ENCODE data around the gene ADCY1.

Gene ADCY1
- 0 to 0.88 reads per million in 2 donors for total RNA-seq

DNA sequence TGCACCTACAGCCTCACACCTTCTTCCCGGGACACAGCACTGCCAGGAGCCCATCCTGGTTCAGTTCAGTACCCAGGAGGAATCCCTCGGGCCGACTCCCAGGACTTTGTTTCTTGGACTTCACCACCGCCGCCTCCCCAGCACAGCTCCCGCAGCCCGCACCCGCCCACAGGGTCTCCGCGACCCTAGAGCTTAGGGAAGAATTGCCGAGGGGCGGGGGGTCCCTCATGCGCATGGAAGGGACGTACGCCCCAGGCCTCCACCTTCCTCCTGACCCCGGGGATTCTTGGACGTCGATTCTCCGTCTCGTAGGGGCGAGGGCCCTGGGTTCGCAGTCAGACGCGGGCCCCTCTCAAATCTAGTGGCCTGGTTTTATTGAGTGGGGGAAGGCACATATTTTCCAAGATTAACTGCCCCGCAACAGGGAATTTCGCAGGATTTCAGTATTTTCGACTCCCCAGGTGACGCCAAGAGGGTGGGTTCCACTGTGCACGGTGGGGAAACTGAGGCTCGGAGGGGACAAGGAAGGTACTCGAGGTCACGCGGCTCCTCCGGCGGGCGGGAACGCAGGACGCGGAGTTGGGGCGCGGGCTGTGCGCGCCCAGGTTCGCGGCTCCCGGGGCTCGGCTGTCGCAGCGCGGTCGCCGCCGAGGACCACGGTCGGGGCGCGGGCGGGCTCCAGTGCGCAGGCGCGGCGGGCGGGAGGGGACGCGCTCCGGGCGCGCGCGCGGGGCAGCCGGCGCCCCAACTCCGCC, at the start of gene ADCY1:
TSS of gene ADCY1 (plus strand) at position 708 of the 755 bp plus-strand sequence. CDS start 176 bp downstream, outside the sequence.
- peak in 1 of 5 experiments; percentile 53 for DNase-seq

DNA sequence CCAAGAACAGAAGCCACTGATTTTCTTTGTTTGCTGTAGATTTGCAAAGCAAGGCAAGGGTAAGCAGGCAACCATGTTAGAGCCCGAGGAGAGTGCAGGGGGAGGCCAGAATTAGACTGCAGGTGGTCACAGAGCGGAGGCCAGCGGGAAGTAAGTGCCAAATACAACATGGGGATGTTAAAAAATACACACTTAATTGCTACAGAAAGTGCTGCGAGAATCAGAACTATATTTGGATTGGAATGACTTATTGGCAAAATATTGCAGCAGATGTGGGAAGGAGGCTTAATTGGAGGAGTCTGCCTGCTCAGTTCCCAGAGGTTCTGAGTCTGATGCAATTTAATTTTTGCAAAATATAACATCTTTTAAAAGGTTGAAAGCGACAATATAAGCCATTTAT, 49.7 kb upstream of the ADCY1 start:
- DNase-seq = no peak

DNA sequence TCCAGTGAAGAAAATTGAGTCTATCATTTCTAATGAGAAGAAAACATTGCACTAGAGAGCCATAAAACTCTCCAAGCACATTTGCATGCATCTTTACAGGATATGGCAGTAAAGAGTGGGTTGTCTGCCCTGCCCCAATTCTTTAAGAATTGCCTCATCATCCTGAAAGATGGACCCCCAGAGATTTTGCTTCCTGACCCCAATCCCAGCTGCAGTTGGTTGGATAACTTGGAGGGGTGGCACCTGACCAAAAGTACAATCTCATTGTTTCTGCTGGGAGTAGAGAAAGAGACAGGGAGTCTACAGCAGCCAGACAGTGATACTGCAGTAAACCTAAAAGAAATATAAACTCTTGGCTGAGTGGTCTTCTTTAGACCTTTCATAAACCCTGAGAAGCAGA, 49.1 kb upstream of the ADCY1 start:
- DNase-seq = no peak

DNA sequence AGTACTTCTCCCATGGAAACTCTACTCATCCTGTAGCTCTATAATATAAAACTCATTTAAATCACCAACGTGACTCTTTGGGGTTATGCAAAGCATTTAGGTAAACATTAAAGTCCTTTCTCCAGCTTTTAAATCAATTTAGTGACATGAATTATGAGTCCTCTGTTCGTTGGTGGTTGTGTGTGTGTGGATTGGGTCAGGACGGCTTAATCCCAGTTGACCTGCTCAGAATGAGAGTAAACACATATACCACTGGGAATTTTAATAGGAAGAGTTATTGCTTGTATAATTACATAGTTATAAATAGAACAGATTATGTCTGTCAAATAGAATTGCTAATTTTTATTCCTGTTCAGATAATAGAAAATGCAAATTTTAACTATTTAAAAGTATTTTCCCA, 30.7 kb upstream of the ADCY1 start:
- no peak for DNase-seq

DNA sequence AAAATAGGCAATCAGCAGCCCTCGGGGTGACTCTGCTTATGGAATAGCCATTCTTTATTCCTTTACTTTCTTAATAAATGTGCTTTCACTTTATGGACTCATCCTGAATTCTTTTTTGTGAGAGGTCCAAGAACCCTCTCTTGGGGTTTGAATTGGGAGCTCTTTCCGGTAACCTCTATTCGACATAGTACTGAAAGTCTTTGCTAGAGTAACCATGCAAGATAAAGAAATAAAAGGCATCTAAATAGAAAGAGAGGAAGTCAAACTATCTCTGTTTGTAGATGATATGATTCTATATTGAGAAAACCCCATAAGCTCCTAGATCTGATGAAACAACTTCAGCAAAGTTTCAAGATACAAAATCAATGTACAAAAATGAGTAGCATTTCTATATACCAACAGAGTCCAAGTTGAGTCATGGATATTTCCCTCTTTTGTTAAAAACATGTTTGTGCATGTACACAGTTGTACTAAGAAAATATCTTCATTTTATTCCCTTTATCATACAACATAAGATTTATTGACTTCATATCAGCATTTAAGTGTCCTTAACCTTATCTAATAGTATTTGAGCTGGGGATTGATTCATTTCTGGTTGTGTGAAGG, 29.0 kb upstream of the ADCY1 start:
- DNase-seq = peak in 1 of 5 experiments; percentile 39

DNA sequence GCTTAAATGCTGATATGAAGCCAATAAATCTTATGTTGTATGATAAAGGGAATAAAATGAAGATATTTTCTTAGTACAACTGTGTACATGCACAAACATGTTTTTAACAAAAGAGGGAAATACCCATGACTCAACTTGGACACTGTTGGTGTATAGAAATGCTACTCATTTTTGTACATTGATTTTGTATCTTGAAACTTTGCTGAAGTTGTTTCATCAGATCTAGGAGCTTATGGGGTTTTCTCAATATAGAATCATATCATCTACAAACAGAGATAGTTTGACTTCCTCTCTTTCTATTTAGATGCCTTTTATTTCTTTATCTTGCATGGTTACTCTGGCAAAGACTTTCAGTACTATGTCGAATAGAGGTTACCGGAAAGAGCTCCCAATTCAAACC, 25.3 kb upstream of the ADCY1 start:
- peak in 1 of 5 experiments; percentile 63 for DNase-seq

DNA sequence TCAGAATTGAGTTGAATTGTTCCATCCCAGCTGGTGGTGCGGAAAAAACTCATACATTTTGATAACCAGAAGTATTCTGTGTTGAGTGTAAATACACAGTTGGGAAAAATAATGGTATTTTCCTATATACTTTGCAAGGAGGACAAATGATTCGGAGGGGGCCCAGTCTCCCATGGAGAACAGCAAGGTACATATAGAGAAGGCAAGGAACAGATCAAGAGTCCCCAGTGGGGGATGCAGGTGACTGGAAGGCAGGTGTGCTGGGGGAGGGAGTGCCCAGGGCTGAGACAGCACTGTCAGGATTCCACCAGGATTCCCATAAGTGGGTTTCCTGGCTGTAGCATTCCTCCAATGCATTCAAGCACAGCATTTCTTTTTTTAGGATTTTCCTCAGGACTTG, 10.8 kb upstream of the ADCY1 start:
- DNase-seq = no peak

DNA sequence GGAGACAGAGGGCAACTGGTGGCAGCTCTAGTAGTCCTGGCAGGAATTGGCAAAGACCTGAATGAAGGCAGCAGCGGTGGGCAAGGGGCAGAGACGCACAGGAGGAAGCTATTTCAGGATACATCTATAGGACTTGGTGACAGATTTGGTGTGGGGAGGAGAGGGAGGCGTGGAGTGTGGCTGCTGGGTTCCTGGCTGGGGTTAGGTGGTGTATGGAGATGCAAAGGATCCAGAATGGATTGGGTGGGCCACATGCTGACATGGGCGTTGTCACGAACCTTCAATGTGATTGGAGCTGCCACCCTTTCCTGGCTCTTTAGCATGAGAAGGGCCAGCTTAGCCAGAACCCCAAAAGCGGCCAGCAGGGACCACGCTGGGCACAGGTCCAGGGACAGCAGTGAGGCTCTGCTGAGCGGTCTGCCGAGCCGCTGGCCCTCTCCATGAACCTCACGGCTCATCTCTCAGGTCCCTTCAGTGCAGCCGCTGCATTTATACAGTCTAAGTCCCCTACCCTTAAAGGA, 10.2 kb upstream of the ADCY1 start:
- no peak for DNase-seq

DNA sequence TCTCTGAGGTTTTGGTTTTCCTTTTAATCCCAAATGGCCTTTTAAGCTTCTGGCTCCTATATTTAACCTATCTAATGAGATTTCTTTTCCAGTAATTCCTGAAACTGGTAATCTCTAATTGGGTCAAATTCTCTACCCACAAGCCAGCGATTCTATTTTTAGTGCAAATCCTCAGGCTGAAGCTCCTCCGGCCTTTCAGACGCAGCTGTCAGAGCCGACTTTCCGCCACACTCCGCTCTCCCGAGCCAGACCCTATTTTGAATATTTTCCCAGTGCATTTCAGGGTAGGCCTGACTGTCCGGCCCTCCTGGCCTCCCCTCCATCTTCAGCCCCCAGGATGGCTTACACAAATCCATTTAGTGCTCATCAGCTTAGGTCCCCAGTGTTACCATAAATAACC, 9.7 kb upstream of the ADCY1 start:
- DNase-seq = no peak

DNA sequence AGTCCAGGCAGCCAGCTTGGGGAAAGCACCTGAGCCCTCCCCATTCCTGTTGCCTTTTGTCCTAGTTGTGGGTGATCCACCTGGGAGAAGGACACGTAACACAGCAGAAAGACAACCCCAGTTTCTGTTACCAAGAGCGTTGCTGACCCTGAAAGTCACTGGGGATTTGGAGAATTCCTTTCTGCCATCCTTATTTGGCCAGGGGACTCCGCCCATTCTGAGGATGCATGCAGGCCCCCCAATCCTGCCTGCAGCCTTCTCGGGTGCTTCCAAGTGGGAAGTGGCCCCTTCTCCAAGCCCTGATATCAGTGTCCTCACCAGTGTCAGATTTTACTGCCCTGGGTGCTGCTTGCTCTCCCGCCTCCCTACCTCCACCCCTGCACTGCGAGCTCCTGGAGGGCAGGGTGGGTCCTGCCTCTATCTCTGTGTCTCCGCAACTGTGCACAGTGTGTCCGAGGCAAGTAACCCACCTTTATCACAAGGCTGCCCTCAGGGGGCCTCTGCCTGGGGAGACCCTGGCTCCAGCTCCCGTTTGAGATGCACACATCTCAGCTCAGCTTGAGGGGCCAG, 9.2 kb upstream of the ADCY1 start:
- no peak for DNase-seq

DNA sequence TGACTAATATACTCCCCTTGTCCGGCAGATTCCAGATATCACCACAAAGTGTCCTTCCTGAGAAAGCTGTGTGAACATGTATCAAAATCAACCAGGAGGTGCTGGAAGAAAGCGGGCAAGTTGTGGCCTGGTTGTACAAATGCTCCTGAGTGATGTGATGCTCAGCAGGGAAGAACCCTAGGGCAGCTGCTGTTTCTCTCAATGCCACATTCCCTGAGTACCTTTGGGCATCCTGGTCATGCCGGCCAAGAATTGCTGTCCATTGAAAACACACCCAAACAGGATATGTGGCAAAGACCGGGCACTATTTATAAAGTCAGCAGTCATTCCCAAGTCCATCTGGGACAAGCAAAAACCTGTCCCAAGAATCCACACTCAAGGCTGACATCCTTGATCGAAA, 7.8 kb upstream of the ADCY1 start:
- no peak for DNase-seq

DNA sequence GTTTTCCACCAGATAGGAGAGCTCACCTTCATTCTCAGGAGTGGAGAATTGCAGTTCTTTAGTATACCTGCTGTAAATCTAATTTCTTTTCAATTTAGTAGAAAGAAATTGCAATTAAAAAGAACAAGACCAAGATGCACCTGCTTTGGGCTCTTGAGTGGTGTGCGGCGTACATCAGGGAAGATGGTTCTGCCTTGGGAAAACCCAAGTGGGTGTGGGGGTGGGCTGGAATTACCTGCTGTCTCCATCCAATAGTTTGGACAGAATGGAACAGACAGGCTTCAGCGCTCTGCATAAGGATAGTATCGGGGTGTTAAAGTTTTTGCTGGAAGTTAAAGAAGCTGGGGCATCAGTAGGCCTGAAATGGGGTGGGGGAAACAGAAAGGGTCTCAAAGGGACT, 7.2 kb upstream of the ADCY1 start:
- DNase-seq = no peak

DNA sequence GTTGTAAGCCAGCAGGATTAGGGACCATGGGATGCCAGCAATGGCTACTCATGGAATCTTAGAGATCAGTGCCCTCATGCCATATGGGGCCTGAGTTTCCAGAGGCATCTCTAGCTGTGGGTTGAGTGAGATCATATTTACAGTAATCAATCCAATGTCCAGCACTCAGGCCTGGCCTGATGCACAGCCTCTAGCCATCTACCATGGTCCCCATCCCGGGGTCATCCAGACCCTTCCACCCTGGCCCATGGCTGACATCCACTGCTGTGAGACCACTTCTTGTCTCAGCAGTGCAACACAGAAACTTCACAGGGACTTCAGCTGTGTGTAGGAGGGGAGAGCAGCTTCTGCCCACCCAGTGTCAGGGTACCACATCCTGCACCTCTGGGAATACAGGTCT, 6.5 kb upstream of the ADCY1 start:
- no peak for DNase-seq

DNA sequence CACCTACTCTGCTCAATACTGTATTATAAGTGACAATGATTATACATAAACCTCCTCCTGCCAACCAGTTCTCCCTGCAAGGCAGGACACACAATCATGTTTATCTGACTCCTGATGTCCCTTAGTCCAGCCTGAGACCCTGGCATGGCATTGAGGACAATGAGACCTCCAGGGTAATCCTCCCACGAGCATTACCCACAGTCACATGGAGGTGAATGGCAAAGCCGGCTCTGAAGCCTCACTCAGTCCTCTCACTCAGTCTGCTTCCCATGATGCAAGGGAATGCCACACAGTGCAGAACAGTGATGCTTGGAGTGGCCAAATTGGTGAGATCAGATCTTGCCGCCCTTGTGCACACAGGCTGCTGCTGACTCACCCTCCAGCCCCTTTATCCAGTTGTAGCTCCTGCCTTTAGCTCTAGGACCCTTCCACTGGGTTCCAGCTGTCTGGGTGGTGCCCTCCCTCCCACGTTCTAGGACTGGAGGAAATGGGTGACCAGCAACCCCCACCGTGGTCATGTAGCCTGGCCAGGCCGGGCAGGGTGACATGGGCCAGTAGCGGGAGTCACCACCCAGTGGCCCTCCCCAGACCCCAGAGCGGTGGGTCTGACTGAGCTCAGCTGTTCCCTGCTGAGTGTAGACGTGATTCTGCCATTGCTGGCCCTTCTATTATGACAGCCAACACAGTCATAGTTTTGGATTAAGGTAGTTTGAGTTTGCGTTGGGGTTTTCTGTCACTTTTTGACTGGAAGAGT, 5.5 kb upstream of the ADCY1 start:
- no peak for DNase-seq

DNA sequence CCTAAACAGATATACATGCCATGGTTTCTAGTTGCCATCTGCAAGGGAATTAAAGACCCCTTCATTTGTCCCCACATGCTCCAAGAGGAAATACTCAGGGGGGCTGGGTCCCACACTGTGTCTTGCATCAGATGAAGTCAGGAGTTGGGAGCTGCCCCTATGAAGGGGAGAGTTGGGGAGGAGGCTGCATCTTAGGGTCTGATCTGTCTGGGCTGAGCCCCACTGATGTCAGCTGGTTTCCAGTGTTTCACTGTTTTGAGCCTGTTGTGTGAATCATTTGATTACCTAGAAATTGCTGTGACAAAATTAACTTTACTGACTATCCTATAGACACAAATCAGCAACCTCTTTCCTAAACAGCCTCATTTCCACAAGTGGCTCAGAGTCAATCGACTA, 4.9 kb upstream of the ADCY1 start:
- DNase-seq = no peak

DNA sequence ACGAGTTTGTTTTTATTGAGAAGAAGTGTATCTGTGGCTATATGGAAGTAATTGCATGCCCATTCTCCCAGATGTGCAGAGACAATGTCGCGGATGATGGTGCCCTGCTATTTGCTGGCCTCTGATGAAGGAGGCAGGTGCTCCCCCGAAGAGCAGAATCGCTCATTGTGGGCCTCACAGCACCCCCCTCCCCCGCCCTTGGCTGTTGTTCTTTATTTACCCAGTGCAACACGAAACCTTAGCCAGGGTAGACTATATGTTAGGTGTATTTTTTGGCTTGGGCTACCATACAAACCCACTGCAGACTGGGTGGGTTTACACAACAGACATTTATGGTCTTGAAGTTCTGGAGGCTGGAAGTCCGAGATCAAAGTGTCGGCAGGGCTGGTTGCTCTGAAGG, 3.4 kb upstream of the ADCY1 start:
- no peak for DNase-seq

DNA sequence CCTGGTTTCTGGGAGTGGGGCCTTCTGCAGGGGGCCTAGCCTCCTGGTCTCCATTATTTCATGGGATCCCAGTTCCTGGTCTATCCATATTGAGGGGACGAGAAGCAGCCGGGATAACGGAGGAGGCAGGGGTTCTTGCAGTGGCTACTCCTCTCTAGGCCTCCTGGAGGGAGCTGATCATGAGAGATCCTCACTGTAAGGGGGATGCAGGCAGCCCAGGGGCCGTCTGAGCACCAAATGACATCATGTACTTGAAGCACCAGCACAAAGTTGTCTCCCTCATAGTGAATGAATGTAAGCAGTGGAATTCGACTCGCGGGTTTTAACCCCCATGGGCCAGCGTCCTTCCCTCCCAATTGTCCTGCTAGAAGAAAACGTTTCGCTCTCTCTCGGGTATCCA, 964 bp upstream of the ADCY1 start:
- DNase-seq = no peak

DNA sequence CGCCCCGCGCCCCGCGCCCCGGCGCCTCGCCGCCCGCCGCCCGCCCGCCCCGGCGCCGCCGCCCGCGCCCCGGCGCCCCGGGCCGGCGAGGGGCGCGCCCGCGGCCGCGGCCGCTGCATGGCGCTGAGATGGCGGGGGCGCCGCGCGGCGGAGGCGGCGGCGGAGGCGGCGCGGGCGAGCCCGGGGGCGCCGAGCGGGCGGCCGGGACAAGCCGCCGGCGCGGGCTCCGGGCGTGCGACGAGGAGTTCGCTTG, 174 bp downstream of the ADCY1 start:
- DNase-seq = no peak

DNA sequence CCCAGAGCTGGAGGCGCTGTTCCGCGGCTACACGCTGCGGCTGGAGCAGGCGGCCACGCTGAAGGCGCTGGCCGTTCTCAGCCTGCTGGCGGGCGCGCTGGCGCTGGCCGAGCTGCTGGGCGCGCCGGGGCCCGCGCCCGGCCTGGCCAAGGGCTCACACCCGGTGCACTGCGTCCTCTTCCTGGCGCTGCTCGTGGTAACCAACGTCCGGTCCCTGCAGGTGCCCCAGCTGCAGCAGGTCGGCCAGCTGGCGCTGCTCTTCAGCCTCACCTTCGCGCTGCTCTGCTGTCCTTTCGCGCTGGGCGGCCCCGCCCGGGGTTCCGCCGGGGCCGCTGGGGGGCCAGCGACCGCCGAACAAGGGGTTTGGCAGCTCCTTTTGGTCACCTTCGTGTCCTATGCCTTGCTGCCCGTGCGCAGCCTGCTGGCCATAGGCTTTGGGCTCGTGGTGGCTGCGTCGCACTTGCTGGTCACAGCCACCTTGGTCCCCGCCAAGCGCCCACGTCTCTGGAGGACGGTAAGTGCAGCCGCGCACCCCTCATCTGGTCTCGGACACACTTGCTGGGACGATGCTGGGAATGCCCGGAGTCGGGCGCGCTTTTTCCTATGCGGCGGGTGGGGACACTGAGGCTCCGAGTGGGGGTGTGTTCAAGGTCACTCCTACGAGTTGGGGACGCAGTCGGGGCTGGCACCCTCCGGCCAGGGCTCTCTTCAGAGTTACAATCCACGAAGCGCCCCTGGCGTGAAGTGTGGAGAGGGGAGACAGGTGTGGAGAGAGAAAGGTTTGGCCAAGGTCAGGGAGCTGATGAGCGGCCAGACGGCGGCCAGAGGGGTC, 717 bp downstream of the ADCY1 start:
- peak in 1 of 5 experiments; percentile 49 for DNase-seq

DNA sequence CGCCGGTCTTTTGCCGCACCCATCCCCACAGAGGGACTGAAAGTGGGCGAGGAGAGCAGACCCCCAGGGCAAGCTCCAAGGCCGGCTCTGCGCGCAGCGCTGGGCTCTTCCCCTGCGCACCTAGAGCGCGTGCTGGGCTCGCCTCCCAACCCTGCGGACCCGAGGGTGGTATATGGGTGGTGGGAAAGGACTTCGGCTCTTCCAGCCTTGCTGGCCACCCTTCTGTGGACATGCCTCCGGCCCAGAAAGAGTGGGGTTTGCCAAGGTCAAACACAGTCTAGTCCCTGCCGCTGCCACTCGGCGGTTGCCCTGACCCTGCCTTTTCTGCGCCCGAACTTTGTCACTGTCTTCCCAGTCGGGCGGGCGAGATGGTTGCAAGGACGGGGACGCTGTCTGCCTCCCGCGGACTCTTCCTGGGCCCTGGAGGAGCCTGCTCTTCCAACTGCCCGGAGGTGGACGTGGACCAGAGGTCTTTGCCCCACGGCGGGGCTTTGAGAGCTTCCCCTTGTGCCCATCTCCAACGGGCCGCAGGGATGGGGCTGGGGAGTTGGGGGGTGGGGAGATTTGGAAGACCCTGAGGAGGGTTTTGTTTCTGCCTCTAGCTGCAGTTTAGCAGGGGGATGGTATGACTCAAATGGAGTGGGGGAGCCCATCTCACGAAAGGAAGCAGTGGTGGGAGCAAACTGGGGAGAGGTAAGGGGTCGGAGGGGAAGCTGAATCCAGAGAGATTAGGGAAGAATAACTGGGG, 1.5 kb downstream of the ADCY1 start:
- DNase-seq = no peak

DNA sequence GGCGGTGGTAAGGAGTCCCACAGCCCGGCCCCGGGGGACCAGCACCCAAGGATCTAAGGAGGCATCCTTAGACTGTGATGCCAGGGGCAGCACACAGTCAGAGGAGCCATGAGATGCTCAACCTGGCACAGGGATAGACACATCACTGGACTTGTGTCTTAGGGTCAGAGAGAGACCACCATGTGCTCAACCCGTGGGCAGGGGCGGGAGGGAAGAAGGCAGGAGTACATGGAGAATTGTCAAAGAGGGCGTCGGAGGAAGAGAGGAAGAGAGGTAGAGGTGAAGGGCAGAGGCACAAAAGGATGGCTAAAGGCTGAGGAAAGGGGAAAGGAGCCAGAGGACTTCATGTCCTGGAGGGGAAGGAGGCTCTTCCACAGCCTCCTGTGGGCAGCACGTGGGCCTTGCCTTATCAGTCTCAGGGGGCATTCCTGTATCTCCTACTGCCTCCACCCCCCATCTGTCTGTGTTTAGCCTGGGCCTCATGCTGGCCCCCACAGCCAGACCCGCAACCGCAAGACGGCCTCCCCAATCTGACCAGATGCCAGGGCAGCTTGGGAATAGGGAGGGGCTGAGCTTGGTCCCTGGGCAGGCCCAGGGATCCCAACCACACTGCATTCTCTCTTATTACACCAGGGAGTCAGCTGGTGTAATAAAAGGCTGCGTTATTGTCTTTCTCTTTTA, 2.2 kb downstream of the ADCY1 start:
- no peak for DNase-seq

Data from T-helper 2 cell (primary cell).